B cell (primary cell): ENCODE results near the gene IPO4. TPM values are rescaled to one million over a fixed set of nuclear protein-coding genes. Genes with fewer than 3 reads are reported as not detected.
A peak's percentile ranks its signal among the peaks of the same experiment; 100 is the strongest.

Source experiments
- ATAC-seq: fragments of 200-7000 bp; cut with Tn5 transposase; one replicate; pipeline ENCODE4 v1.10.0; 2021; ENCODE audit warnings: low read depth, mild to moderate bottlenecking, moderate number of reproducible peaks, moderate library complexity
- CTCF ChIA-PET: fragments of 350-600 bp; sonication (Branson Sonifier 250); formaldehyde crosslinking; loops from one replicate; lab custom pipeline; 2021; ENCODE audit warnings: antibody characterized with exemption, inconsistent platforms; lab: Charles Lee
- POLR2A ChIA-PET: fragments of 350-600 bp; sonication (Branson Sonifier 250); formaldehyde crosslinking; loops from one replicate; lab custom pipeline; 2021; ENCODE audit warnings: antibody characterized with exemption; lab: Charles Lee
- DNase-seq: peaks from one replicate; pipeline ENCODE4 v3.0.0; 2013
- H2AFZ ChIP-seq: 2 replicates; pipeline ENCODE4 v1.6.1; 2012; ENCODE audit warnings: mild to moderate bottlenecking, low read depth, low read length; ENCODE audit not compliant: insufficient read depth, poor library complexity, severe bottlenecking
- H3K27ac ChIP-seq, 2 donors: 1 replicate in 1 of 2; 2 replicates in 1 of 2; pipeline ENCODE4 v1.5.1; 2012 to 2013; ENCODE audit warnings: low read length in 2 of 2, mild to moderate bottlenecking in 2 of 2, moderate library complexity in 1 of 2
- H3K27me3 ChIP-seq, 4 experiments: fragments of 200-600 bp in 1 of 4; sonication (generic) in 1 of 4; replicated peaks in 1 of 4; 1 replicate in 2 of 4; 2 replicates in 2 of 4; pipeline versions ENCODE4 v1.6.1 to v1.7.0; 2013 to 2016; ENCODE audit warnings: low read length in 3 of 4, mild to moderate bottlenecking in 2 of 4, mixed read lengths in 1 of 4, moderate library complexity in 1 of 4; ENCODE audit not compliant: insufficient read depth in 4 of 4, control insufficient read depth in 3 of 4; ENCODE audit errors: control extremely low read depth in 1 of 4
- H3K36me3 ChIP-seq, 2 experiments: replicated peaks in 1 of 2; 1 replicate in 1 of 2; 2 replicates in 1 of 2; pipeline versions ENCODE4 v1.6.1 to v1.7.1; 2013; ENCODE audit warnings: low read length in 1 of 2; ENCODE audit not compliant: insufficient read depth in 2 of 2, control insufficient read depth in 1 of 2; ENCODE audit errors: control extremely low read depth in 1 of 2, extremely low read depth in 1 of 2
- H3K4me1 ChIP-seq, 2 donors: fragments of 200-600 bp in 1 of 2; sonication (generic) in 1 of 2; 1 replicate in 1 of 2; 2 replicates in 1 of 2; pipeline versions ENCODE4 v1.5.1 to v1.6.1; 2013 to 2017; ENCODE audit warnings: low read length in 2 of 2; ENCODE audit not compliant: control insufficient read depth in 2 of 2, insufficient read depth in 2 of 2
- H3K4me2 ChIP-seq: replicated peaks from 2 replicates; pipeline ENCODE3; 2012; ENCODE audit warnings: mild to moderate bottlenecking, low read depth, low read length; ENCODE audit not compliant: poor library complexity, severe bottlenecking
- H3K4me3 ChIP-seq, 5 experiments: fragments of 200-600 bp in 1 of 5; sonication (generic) in 1 of 5; 1 replicate in 3 of 5; 2 replicates in 2 of 5; pipeline versions ENCODE4 v1.5.1 to v1.7.0; 2011 to 2016; ENCODE audit warnings: low read length in 4 of 5, mild to moderate bottlenecking in 4 of 5, low read depth in 2 of 5, control low read depth in 1 of 5, moderate library complexity in 1 of 5; ENCODE audit not compliant: insufficient read depth in 1 of 5; ENCODE audit errors: control extremely low read depth in 1 of 5, extremely low read depth in 1 of 5
- H3K79me2 ChIP-seq: fragments of 200-600 bp; sonication (generic); one replicate; pipeline ENCODE4 v1.6.0; 2016; ENCODE audit warnings: low read length; ENCODE audit not compliant: control insufficient read depth, insufficient read depth
- H3K9ac ChIP-seq: fragments of 200-600 bp; sonication (generic); 2 replicates; pipeline ENCODE4 v1.6.1; 2017; ENCODE audit warnings: mild to moderate bottlenecking, low read length, moderate library complexity
- H3K9me3 ChIP-seq, 3 donors: one replicate each; pipeline versions ENCODE4 v1.6.1 to v1.7.1; 2013; ENCODE audit warnings: low read length in 2 of 3; ENCODE audit not compliant: control insufficient read depth in 2 of 3, insufficient read depth in 1 of 3; ENCODE audit errors: control extremely low read depth in 1 of 3
- H4K20me1 ChIP-seq: 2 replicates; pipeline ENCODE4 v1.6.0; 2012; ENCODE audit warnings: mild to moderate bottlenecking, low read length; ENCODE audit not compliant: insufficient read depth, control insufficient read depth, poor library complexity, severe bottlenecking
- H3K27ac Mint-ChIP-seq: one replicate; pipeline ENCODE4 v1.8.0; 2021; ENCODE audit warnings: mixed read lengths
- H3K27me3 Mint-ChIP-seq: one replicate; pipeline ENCODE4 v1.8.0; 2021; ENCODE audit warnings: mixed read lengths
- H3K4me1 Mint-ChIP-seq: one replicate; pipeline ENCODE4 v1.8.0; 2021; ENCODE audit warnings: mixed read lengths
- H3K4me3 Mint-ChIP-seq: one replicate; pipeline ENCODE4 v1.8.0; 2021; ENCODE audit warnings: mixed read lengths
- H3K9me3 Mint-ChIP-seq: one replicate; pipeline ENCODE4 v1.8.0; 2022; ENCODE audit warnings: mixed read lengths; ENCODE audit not compliant: insufficient read depth
- CTCF ChIP-seq: fragments of 200-600 bp; IDR thresholded peaks from one replicate; pipeline ENCODE4 v1.8.0; 2022; ENCODE audit warnings: antibody characterized with exemption, mild to moderate bottlenecking
- EZH2 ChIP-seq: IDR thresholded peaks from 2 replicates; pipeline ENCODE4 v1.6.1; 2012; ENCODE audit warnings: borderline replicate concordance, low read depth, mild to moderate bottlenecking, moderate library complexity, low read length; ENCODE audit not compliant: insufficient read depth, poor library complexity, severe bottlenecking
- WGBS: methylation state at CpG from one replicate; pipeline ENCODE4 v1.1.5; 2013; ENCODE audit warnings: missing lambda C conversion rate; ENCODE audit not compliant: insufficient coverage; 5-methylcytosine and 5-hydroxymethylcytosine counted together
- intact Hi-C: fragments of 100-400 bp; cut with micrococcal nuclease; formaldehyde crosslinking; loops from one replicate; pipeline ENCODE4 v1.10.0; 2022
- polyA plus RNA-seq: library from polyadenylated mRNA; depleted of rRNA; stranded (reverse); fragments of >200 nt; gene quantifications from 2 replicates; pipeline ENCODE4 v1.2.3, GENCODE V29; 2012
- total RNA-seq, 2 donors: library from RNA; stranded (reverse); fragments of 120-200 nt in 1 of 2; gene quantifications; 1 replicate in 1 of 2; 2 replicates in 1 of 2; pipeline versions ENCODE4 v1.2.3 to v1.2.4, GENCODE V29; 2013 to 2022

IPO4 gene
- total and polyA plus RNA-seq, 2 donors (not counting 1 experiment from before 2014, with no cell fraction given): 28.3 to 35.0 TPM

DNA sequence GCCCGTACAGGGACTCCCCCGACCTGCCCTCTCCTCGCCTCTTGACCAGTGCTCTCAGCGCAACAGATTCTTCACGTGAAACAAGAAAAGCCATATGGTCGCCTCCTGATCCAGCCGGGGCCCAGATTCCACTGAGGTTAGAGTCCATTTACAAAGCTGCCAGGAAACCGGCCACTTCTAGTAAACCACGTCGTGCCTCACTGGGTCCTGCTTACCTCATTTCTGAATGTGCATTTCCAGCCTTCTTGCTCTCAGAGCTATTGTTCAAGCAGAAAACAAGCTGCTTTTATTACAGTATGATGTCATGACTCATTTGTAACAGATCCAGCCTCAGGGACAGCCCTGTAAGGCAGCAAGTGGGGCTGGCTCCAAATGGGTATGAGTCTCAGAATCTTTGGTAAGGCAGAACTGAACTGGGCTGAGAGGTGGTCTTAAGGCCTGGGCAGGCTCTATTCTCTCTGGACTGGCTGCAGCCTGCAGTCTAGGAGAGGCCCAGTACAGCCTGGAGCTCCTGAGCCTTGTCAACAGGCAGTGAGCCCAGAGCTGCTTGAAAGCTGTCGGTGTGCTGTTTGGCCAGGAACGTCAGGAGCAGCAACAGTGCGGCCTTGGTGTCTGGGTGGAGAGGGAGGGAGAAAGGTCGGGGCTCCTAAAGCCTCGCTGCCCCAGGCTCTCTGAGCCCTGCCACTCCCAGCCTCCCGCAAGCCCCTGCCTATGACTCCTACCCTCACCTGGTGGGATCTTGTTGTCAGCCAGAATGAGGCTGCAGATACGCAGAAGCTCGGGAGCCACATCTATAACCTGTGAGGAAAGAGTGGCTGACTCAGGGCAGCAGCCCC is 8.4 kb downstream of the IPO4 start:
- Histone ChIP-seq H3K4me3 (no peak overlapping the region), H3K36me3 (peaks cover 3 to 72% of the 10 kb centered on the region in 2 experiments), H3K4me2 (no peak overlapping the region), H3K27me3 (no peaks in the 10 kb centered on the region), H3K9me3 (no peaks in the 10 kb centered on the region), H3K4me1 (no peaks in the 10 kb centered on the region), H3K79me2 (peaks cover 5% of the 10 kb centered on the region), H3K27ac (no peak overlapping the region), H3K9ac (no peak overlapping the region), H4K20me1 (no peaks in the 10 kb centered on the region), H2AFZ (no peak overlapping the region)
- peaks cover 8% of the 10 kb centered on the region for H3K4me1 Mint-ChIP-seq
- intact Hi-C loops: no loop called here
- CTCF ChIA-PET: interaction anchor here (0.8 to 1.6 kb wide), 3 partner anchors 14 to 85 kb away, joined by 3 read pairs; partner anchors contain the start of gene PSME2
- peak overlapping the region; percentile 38 for H3K27ac Mint-ChIP-seq
- no peaks in the 10 kb centered on the region for H3K9me3 Mint-ChIP-seq
- WGBS: 75% methylated on average over 14 of the region's 18 CpGs
- no peak for DNase-seq
- no peak for TF ChIP-seq CTCF
- no peak for TF ChIP-seq EZH2
- no peaks in the 10 kb centered on the region for H3K27me3 Mint-ChIP-seq
- ATAC-seq: no peak
- POLR2A ChIA-PET: interaction anchor here (0.5 to 0.8 kb wide), 2 partner anchors 36 to 52 kb away, joined by 3 to 11 read pairs; partner anchors contain the start of genes GMPR2, MDP1 and NEDD8
- H3K4me3 Mint-ChIP-seq: no peak overlapping the region
